ENCODE measurements around the gene ZNF787. TPM values are rescaled to one million over a fixed set of nuclear protein-coding genes. Genes with fewer than 3 reads are reported as not detected.

The ZNF787 gene
- total and polyA plus RNA-seq, 10 of the 15 experiments (the other 5 are each of a cell fraction or from before 2014, with no cell fraction given): 0.23 to 39.9 (median 4.1) TPM

DNA sequence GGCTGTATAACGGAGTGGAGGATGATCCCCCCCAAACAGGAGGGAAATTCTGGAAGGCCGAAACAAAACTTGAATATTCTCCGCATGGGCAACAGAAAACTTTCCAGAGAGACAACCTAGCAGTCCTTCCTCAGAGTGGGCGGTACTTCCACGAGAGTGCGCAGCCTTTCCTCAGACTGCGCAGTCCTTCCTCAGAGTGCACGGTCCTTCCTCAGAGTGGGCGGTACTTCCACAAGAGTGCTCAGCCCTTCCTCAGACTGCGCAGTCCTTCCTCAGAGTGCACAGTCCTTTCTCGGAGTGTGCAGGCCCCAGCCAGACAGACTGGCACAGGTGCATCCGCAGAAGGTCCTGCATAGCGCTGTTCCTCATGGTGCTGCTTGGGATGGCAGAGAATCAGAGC is 42.0 kb upstream of the ZNF787 start (continued):
- TF ChIP-seq, protein P1, sequence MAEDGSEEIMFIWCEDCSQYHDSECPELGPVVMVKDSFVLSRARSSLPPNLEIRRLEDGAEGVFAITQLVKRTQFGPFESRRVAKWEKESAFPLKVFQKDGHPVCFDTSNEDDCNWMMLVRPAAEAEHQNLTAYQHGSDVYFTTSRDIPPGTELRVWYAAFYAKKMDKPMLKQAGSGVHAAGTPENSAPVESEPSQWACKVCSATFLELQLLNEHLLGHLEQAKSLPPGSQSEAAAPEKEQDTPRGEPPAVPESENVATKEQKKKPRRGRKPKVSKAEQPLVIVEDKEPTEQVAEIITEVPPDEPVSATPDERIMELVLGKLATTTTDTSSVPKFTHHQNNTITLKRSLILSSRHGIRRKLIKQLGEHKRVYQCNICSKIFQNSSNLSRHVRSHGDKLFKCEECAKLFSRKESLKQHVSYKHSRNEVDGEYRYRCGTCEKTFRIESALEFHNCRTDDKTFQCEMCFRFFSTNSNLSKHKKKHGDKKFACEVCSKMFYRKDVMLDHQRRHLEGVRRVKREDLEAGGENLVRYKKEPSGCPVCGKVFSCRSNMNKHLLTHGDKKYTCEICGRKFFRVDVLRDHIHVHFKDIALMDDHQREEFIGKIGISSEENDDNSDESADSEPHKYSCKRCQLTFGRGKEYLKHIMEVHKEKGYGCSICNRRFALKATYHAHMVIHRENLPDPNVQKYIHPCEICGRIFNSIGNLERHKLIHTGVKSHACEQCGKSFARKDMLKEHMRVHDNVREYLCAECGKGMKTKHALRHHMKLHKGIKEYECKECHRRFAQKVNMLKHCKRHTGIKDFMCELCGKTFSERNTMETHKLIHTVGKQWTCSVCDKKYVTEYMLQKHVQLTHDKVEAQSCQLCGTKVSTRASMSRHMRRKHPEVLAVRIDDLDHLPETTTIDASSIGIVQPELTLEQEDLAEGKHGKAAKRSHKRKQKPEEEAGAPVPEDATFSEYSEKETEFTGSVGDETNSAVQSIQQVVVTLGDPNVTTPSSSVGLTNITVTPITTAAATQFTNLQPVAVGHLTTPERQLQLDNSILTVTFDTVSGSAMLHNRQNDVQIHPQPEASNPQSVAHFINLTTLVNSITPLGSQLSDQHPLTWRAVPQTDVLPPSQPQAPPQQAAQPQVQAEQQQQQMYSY (CRISPR knock-in tag; IDR thresholded peaks at IDR 0.05): no peak
- no peak for TF ChIP-seq STAT1 (conservative IDR thresholded peaks at IDR 0.05)
- no peak for TF ChIP-seq GABPA (IDR thresholded peaks at IDR 0.05; ENCODE audit: low read depth)
- no peak for TF ChIP-seq ZNF384 (IDR thresholded peaks at IDR 0.05; ENCODE audit: borderline replicate concordance, low read depth, low read length)
- TF ChIP-seq SUZ12 (IDR thresholded peaks at IDR 0.05; ENCODE audit: unreplicated experiment): no peak

DNA sequence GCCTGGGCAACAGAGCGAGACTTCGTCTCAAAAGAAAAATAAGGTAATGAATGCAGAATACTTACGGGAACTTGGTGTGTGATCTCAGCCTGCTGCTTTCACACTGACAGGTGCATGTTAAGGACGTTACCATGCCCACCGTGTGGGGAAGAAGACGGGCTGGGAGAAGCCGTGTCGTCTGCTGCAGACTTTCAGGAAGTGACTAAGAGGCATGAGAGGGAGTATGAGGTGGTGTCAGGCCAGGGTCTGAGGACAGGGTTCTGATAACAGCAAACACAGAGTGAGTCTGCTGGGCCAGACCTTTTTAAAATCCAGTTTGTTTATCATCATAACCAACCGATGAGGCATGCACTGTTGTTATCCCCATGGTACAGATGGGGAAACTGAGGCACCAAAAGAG is 41.2 kb upstream of the ZNF787 start:
- ChIA-PET CTCF (interaction anchor here (1.2 kb wide), 1 partner anchor 96 kb away, joined by 4 read pairs; no protein-coding TSS in a partner anchor), SMC1A (ENCODE audit: uncharacterized antibody, unreplicated experiment) (no interaction called here), RAD21 (ENCODE audit: unreplicated experiment) (no interaction called here), POLR2A (no interaction called here)
- Histone ChIP-seq H3K27me3 (replicated peaks in 1 of 2; ENCODE audit: control insufficient read depth in 2 of 2, insufficient read depth in 2 of 2, low read length in 1 of 2) (no peaks in the 10 kb centered on the region), H3K9me3 (replicated peaks; ENCODE audit: control insufficient read depth, insufficient read depth, low read length) (no peaks in the 10 kb centered on the region), H4K20me1 (ENCODE audit: control insufficient read depth, insufficient read depth) (no peaks in the 10 kb centered on the region), H3K4me2 (ENCODE audit: control insufficient read depth, insufficient read depth) (no peak overlapping the region), H3K79me2 (ENCODE audit: control insufficient read depth, insufficient read depth, low read length) (no peaks in the 10 kb centered on the region), H3K4me3 (no peak overlapping the region), H3K4me1 (ENCODE audit: control insufficient read depth, insufficient read depth, low read length) (no peaks in the 10 kb centered on the region), H3K36me3 (ENCODE audit: control insufficient read depth in 2 of 2, insufficient read depth in 2 of 2, low read length in 1 of 2) (peaks cover 0 to 2% of the 10 kb centered on the region in 2 experiments; a peak in 2 of 4 replicates), H3K9ac (ENCODE audit: control insufficient read depth, insufficient read depth, low read length) (no peak overlapping the region), H2AFZ (ENCODE audit: control insufficient read depth, low read depth, low read length) (no peak overlapping the region), H3K27ac (ENCODE audit: control insufficient read depth, insufficient read depth) (no peak overlapping the region)
- FAIRE-seq (no peak), DNase-seq (ENCODE audit: low read depth, low spot score) (no peak), ATAC-seq (no peak)
- WGBS (ENCODE audit: insufficient coverage, insufficient replicate concordance, low lambda C conversion rate, missing lambda C conversion rate): 41% methylated on average over 9 of the region's 9 CpGs
- intact Hi-C loops (cut with micrococcal nuclease; ENCODE audit: unreplicated experiment) (no loop called here), in situ Hi-C loops (cut with MboI) (no loop called here)
- BruUV-seq (replicated peaks): no TSS peak
- TF ChIP-seq ZNF384 (IDR thresholded peaks at IDR 0.05; ENCODE audit: borderline replicate concordance, low read depth, low read length) (no peak), ATF7 (IDR thresholded peaks at IDR 0.05; ENCODE audit: low read depth) (no peak), SRF (IDR thresholded peaks at IDR 0.05; ENCODE audit: low read depth in 2 of 2, low read length in 2 of 2) (no peak), HDGF (IDR thresholded peaks at IDR 0.05) (no peak), CREM (IDR thresholded peaks at IDR 0.05; ENCODE audit: low read depth) (no peak), EED (IDR thresholded peaks at IDR 0.05; ENCODE audit: low read depth) (no peak), ZNF622 (IDR thresholded peaks at IDR 0.05) (no peak), YY1 (IDR thresholded peaks at IDR 0.05; ENCODE audit: low read depth, low read length) (no peak)
- TF ChIP-seq, protein P2, sequence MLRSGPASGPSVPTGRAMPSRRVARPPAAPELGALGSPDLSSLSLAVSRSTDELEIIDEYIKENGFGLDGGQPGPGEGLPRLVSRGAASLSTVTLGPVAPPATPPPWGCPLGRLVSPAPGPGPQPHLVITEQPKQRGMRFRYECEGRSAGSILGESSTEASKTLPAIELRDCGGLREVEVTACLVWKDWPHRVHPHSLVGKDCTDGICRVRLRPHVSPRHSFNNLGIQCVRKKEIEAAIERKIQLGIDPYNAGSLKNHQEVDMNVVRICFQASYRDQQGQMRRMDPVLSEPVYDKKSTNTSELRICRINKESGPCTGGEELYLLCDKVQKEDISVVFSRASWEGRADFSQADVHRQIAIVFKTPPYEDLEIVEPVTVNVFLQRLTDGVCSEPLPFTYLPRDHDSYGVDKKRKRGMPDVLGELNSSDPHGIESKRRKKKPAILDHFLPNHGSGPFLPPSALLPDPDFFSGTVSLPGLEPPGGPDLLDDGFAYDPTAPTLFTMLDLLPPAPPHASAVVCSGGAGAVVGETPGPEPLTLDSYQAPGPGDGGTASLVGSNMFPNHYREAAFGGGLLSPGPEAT (IDR thresholded peaks at IDR 0.05; ENCODE audit: low read depth): no peak
- TF ChIP-seq, protein P3, sequence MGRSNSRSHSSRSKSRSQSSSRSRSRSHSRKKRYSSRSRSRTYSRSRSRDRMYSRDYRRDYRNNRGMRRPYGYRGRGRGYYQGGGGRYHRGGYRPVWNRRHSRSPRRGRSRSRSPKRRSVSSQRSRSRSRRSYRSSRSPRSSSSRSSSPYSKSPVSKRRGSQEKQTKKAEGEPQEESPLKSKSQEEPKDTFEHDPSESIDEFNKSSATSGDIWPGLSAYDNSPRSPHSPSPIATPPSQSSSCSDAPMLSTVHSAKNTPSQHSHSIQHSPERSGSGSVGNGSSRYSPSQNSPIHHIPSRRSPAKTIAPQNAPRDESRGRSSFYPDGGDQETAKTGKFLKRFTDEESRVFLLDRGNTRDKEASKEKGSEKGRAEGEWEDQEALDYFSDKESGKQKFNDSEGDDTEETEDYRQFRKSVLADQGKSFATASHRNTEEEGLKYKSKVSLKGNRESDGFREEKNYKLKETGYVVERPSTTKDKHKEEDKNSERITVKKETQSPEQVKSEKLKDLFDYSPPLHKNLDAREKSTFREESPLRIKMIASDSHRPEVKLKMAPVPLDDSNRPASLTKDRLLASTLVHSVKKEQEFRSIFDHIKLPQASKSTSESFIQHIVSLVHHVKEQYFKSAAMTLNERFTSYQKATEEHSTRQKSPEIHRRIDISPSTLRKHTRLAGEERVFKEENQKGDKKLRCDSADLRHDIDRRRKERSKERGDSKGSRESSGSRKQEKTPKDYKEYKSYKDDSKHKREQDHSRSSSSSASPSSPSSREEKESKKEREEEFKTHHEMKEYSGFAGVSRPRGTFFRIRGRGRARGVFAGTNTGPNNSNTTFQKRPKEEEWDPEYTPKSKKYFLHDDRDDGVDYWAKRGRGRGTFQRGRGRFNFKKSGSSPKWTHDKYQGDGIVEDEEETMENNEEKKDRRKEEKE (IDR thresholded peaks at IDR 0.05): no peak

Data from GM12878 (cell line).